Suppressor macrophage treated with lipopolysaccharide for 4 hours (primary cell): ENCODE data around the gene SASS6.

Experiments used
- DNase-seq: peaks from one replicate; pipeline ENCODE4 v3.0.0-alpha.2; 2020

The SASS6 gene, protein sequence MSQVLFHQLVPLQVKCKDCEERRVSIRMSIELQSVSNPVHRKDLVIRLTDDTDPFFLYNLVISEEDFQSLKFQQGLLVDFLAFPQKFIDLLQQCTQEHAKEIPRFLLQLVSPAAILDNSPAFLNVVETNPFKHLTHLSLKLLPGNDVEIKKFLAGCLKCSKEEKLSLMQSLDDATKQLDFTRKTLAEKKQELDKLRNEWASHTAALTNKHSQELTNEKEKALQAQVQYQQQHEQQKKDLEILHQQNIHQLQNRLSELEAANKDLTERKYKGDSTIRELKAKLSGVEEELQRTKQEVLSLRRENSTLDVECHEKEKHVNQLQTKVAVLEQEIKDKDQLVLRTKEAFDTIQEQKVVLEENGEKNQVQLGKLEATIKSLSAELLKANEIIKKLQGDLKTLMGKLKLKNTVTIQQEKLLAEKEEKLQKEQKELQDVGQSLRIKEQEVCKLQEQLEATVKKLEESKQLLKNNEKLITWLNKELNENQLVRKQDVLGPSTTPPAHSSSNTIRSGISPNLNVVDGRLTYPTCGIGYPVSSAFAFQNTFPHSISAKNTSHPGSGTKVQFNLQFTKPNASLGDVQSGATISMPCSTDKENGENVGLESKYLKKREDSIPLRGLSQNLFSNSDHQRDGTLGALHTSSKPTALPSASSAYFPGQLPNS

DNA sequence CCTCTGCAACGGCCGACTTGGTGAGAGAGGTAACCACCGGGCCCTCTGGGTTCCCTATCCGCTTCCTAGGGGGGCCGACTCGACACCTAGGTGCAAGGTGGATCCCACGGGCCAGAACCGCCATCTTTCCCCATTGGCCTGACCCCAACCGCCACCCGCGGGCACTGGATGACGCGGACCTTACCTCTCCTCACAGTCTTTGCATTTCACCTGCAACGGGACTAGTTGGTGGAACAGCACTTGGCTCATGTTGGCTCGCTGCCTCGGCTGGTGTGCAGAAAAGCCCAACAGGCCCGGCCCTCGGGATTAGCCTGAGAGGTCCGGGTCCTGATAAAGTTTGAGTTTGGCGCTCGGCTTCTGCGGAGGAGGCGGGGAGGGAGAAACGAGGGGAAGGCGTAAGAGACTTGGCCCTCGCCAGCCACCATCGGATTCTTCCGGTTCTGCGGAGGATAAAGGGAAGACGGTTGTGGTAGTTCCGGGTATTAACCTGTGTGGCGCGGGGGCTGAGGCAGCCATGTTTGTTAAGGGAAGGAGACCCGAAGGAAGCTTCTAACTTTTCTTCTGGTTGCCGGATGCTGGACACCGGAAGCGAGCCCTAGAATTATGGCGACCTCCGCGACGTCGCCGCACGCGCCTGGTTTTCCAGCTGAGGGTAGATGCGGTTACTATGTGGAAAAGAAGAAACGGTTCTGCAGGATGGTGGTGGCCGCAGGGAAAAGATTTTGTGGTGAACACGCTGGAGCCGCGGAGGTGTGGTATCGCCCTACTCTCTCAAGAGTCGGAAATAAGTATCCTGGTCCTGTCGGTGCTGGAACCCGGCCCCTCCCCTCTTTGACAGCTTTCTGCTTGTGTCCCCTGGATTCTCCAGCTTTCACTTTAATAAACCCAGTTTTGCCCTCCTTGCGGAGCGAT is at the start of gene SASS6, which contains the start of gene TRMT13:
TSS of gene SASS6 (minus strand) at position 365 of the 912 bp plus-strand sequence. CDS start at position 249, 116 bp downstream.
TSS of gene TRMT13 (plus strand) at position 598 of the 912 bp plus-strand sequence. CDS start at position 604, 6 bp downstream.
- peak; percentile 98 for DNase-seq

DNA sequence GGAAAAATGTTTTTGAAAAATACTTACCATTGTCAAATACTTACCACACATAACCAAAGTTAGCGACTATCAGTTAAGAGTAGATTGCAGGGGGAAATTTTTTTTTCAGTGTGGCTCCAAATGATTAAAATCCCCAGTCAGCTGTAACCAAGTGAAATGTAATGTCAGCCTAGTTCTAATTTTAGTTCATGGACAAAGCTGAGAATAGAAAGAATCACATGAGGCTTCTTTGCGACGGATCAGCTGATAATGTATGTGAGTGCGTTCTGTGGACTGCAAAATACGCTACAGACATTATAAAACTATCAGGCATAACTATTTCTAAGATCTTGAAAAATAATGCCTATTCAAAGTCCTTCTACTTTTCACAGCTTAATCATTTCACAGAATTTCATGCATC is 45.4 kb upstream of the SASS6 start, which contains the start of gene LRRC39:
TSS of gene LRRC39 (minus strand) at position 166 of the 400 bp plus-strand sequence. CDS start 9,740 bp downstream, outside the sequence.
- no peak for DNase-seq

DNA sequence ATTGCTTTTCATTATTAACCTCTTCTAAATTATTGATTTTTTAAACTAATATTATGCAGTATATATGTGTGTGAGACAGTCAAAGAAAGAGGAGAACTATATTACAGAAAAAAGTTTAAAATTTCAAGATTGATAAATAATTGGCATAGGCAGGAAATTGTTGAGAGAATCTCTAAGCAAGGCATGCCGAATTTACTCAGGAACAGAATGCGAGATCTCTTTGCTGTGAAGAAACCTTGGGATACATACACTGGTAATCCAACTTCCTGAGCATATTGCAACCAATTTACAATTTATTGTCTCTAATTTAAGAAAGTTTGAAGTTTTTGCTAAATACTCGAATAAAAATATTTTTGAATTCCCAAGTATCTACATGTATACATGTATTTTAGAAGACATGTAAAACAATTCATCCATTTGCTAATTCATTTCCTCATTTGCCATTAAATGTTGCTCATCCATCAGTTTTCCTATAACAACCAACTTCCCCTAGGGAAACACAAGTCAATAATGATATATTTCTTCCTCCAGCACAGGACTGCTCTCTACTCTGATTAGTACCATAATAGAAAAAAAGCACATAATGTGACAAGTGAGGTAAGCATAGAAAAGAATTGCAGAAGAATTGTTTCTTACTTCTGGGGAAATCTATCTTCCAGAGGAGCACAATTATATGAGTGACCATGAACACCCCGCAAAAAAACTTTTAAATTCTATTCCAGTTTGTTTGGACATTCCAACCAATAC is 44.7 kb upstream of the SASS6 start:
- DNase-seq, result no peak

DNA sequence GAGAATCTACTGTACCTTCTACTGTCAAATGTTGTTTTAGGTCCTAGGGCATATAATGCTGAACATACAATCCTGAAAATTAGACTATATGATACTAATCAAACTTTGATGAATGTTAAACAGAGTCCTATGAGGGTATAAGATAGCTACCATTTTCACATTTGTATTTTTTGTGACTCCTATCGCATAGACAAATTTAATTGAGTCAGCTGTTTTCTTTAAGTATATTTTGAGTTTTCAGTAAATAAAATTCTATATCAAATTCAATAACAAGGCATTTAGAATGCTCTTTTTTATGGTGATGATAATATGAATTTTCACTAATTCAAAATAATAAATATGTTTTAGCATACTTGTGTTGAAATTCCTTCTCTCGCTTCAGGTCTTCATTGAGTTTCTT is 35.3 kb upstream of the SASS6 start:
- DNase-seq, result no peak

DNA sequence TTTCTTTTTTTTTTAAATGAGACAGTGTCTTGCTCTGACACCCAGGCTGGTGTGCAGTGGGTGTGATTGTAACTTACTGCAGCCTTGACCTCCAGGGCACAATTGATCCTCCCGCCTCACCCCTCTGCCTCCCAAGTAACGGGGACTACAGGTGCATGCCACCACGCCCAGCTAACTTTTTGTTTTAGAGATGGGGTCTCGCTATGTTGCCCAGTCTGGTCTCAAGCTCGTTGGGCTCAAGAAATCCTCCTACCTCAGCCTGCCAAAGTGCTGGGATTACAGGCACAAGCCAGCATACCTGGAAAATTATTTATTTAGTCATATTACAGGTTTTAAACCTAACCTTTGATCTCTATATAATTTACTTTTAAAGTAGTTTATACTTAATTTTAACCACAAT is 32.0 kb upstream of the SASS6 start:
- DNase-seq, result no peak

DNA sequence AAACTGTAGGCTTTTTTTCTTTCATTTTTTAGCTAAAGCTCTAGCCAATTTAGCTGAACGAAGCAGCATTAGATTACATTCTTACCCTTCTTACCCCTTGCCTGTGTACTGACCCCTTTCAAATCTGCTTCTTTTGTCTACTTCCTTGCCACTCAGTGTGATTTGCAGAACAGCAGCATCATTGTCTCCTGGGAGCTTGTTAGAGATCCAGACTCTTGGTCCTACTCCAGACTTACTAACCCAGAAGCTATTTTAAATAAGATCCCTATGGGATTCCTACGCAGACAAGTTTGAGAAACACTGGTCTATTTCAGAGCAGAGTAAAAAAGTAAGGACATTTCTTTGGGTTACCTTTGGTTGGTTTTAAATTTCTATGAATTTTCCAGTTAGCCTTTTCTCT is 31.5 kb upstream of the SASS6 start:
- no peak for DNase-seq

DNA sequence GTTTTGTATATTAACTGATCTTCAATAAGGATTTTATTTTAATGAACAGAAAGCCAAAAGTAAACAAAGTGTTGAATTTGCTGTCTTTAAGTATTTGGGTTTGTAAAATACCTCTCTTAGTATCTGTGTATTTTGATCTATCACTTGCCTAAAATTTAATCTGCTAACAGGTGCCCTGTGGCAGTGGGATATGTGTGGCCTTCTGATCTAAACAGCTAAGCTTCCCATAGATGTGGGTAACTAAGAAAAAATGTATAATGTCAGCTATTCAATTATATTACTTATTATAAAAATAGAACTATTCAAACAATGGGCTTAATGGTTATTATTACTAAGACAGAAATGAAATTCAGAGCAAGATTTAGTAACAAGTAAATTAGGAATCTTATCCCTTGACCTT is 30.2 kb upstream of the SASS6 start:
- DNase-seq, result no peak

DNA sequence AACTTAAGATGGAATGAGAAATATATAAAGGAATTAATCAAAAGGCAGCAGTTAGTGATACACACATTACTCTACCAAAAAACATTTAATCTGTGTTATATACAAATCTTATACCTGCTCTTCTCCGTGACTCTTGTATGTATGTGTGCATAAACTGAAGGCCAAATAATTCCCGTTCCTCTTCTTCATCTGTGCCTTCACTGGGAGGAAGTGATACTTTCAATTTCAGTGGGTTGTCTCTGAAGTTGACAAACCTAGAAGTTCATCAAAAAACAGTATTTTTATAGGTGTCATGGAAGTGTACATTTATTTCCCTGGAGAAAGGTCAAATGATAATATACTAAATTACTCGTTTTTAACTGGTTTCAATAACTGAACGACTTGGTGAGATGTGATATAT is 19.5 kb upstream of the SASS6 start:
- DNase-seq, result peak; percentile 38

DNA sequence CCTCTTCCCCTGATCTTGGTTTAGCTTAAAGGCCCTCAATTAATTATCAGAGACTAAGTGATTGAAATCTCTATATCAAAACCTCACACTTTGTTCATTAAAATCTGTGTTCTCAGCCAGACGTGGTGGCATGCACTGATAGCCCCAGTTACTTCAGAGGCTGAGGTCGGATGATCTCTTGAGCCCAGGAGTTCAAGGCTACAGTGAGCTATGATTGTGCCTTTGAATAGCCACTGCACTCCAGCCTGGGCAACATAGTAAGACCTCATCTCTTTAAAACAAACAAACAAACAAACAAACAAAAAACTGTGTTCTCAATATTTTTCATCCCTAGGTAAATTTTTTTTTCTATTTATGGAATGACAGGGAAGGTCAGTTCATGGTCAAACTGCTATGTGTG is 18.9 kb upstream of the SASS6 start:
- DNase-seq, result no peak

DNA sequence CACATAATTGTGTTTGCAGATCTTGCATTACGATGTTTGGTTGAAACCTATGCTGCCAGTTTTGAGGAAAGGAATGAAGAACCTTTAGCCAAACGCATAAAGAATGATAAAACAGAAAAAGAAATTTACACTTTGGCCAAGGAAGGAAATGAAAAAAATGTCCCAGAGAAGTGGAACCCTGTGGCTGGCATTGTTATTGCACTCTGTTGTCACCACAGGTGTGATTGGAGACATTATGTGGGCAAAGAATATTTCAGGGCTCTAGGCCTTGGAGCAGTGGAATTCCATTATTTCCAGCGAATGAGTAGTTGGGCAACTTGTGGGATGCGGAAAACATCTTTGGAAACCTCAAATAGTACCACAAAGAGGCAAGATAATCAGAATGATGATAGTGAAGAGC is 15.1 kb upstream of the SASS6 start:
- no peak for DNase-seq

DNA sequence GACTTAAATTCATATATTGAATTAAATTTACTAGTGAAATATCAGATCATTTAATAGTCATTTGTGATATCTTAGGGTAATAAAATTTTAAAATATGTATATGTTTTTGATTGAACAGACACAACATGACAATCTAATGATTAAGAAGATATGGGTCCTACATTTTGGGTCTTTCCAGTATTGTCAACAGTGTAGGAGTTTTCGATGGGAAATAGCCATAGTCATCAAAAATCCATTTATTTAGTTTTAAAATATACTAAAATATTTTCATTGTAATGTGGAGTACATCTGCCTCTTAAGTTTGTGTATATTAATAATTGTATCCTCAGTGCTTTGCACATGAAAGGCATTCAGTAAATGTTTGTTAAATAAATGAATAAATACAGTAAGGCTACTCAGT is 14.2 kb upstream of the SASS6 start:
- DNase-seq, result no peak

DNA sequence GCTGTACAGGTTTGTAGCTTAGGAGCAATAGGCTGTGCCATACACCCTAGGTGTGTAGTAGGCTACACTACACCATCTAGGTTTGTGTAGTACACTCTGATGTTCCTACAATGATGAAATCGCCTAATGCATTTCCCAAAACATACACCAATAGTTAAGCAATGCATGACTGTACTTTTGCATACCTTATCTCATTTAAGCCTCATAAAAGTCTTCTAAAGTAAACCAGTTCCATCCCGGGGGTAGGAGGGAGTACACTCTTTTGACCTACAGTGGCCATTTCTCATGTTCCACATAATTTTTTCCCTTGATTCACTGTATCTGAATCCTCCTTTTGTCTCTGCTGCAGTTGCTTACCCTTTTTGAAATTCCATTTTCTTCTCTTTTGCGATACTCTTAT is 12.4 kb upstream of the SASS6 start:
- no peak for DNase-seq

DNA sequence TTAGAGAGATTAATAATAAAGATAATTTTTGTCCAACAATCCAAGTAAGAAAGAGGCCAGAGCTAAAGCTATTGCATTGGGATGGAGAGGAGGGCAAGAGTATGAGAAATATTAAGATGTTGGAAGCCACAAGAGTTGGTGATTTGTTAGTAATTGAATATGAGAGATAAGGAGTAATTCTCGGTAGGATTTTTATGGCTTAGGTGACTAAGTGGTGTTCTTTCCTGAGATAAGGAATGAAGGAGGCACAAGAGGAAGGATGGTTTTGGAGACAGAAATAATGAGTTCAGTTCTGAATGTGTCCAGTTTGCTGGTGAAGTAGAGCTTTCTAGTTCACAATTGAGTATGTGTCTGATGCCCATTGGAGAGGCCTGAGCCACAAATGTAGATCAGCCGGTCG is 9.6 kb upstream of the SASS6 start:
- DNase-seq, result no peak

DNA sequence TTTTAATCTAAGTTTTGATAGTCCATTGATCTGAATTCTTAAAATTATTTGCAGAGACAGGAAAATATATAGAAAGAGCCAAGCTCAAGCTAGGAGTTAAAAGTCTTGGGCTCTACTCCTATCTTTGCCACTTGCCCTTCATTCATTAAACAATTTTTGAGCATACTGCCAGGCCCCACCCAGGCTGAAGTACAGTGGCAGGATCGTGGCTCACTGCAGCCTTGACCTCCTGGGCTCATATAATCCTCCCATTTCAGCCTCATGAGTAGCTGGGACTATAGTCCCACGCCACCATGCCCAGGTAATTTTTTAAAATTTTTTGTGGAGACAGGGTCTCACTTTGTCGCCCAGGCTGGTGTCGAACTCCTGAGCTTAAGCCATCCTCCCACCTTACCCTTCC is 8.5 kb upstream of the SASS6 start:
- no peak for DNase-seq

DNA sequence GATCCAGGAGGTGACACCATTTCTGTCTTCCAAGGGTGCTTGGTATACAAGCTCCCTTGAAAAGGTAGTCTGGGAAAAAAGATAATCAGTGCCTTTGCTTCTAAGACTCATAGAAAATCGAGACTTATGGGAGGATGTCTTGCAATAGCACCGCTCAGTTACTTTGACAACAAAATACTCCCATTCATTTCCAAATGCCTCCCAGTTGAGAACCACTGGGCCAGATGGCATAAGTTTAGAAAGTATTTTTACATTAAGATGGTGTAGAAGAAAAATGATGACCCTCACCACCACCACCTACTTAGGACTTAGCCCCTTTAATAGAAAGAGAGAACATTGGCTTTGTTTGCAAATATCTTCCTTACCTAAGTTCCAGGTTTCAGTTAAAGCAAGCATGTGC is 4.9 kb upstream of the SASS6 start:
- no peak for DNase-seq

DNA sequence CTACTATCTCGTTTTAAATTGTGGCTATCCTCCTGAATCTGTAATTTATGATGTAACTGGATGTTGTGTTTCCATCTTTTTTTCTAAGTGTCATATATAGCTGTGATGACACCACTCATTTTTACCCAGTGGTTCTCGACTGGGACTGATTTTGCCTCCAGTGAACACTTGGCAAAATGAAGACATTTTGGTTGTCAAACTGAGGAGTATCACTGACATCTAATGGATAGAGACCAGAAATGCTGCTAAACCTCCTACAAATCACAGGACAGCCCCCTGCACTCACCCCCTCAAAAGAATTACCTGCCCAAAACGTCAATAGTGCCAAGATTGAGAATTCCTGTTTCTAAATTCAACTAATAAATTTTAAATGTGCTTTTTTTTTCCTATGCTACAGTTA is 2.1 kb upstream of the SASS6 start:
- DNase-seq, result no peak

DNA sequence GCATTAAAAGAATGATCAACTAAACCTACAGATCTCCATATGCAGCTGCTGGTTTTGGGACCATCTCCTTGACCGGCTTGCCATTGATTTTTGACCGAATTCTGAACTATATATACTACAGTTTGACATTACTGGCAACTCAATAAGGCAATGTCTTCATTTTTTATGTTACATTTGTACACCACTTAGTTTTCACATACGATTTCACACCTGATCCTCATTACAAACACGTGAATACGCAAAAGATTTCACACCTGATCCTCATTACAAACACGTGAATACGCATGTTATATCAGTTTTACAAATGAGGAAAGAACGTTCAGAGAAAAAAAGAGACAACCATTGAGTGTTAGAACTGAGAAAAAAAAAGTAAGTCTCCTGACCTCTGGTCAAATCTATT is 1.1 kb downstream of the SASS6 start:
- no peak for DNase-seq

DNA sequence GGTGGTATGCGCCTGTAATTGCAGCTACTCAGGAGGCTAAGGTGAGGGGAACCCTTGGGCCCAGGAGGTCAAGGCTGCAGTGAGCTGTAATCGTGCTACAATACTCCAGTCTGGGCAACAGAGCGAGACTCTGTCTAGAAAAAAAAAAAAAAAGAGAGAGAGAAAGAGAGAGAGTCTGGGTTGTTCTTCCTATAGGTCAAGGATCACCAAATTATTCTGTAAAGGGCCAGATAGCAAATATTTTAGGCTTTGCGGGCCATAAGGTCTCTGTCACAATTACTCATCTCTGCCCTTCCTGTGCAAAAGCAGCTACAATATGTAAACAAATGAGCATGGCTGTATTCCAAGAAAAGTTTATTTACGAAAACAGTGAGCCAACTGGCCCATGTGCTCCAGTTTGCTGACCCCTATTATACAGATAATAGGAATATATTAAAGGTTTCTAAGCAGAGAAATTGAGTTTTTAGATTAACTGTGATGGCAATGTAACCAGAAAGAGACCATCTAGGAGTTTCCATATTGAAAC is 2.1 kb downstream of the SASS6 start:
- DNase-seq, result no peak

DNA sequence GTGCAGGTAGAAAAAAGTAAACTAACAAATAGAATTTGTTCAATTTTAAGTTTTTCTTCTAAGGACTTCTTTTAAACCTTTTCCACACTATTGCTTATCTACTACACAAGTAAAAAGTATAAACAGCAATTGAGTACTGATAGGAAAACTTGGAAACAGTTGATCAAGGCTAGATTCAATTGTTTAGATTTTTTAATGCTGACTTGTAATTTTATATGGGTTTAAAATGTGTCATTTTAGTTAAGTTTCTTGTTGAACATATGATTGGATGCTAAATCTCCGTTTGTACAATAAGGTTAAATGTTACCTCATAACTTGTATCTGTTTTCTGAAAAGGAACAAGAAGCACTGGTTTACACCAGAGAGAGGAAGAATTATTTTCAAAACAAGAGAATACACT is 5.5 kb downstream of the SASS6 start:
- no peak for DNase-seq

DNA sequence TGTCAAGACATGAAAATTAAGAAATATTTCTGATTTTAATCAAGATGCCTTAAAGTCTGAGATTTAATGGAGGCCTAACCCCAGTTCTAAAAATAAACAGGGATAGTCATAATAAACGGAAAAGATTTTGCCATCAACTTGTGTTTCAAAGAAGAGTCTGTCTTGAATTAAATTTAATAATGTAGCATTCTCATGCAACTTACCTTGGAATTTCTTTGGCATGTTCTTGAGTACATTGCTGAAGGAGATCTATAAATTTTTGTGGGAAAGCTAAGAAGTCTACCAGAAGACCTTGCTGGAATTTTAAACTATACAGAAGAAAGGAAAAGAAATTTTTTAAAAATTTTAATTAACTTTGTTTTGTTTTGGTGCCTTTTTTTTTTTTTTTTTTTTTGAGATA is 10.6 kb downstream of the SASS6 start:
- no peak for DNase-seq

DNA sequence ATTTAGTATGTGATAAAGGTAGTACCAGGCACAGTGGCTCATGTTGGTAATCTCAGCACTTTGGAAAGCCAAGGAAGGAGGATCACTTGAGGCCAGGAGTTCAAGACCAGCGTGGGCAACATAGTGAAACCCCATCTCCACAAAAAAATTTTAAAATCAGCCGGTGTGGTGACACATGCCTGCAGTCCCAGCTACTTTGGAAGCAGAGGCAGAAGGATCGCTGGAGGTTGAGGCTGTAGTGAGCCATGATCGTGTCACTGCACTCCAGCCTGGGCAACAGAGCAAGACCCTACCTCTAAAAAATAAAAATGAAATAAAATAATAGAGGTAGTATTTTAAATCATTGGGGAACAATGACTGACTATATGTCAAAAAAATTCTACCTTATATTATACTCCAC is 17.2 kb downstream of the SASS6 start:
- DNase-seq, result no peak

DNA sequence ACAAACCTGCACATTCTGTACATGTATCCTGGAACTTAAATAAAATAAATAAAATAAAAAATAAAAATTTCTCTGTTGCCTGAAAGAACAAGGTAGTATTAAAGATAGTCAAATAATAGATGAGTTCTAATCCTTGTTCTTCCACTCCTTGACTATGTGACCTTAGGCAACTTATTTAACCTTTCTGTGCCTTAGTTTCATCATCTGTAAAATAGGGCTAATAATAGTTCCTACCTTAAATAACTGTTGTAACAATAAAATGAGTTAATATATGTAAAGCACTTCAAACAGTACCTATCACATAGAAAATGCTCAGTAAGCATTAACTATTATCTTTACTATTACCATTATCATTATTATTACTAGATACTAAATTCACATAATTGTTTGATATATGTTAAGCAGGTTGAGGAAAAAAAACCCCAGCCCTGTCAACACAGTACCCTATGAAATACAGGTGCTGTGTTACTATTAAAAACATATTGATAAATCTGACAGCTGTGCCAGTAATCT is 23.1 kb downstream of the SASS6 start:
- no peak for DNase-seq
